GM23338 (cell line): ENCODE measurements around the gene MAPRE2. TPM values are rescaled to one million over a fixed set of nuclear protein-coding genes. Genes with fewer than 3 reads are reported as not detected.

Experiments
- ATAC-seq: fragments of 200-7000 bp; cut with Tn5 transposase; 3 replicates; pipeline ENCODE4 v1.9.1; 2020
- DNase-seq: peaks from one replicate; pipeline ENCODE4 v3.0.0-alpha.2; 2015; ENCODE audit warnings: low spot score
- H2AFZ ChIP-seq: fragments of 200-600 bp; sonication (generic); 2 replicates; pipeline ENCODE4 v1.8.0; 2016; ENCODE audit warnings: antibody characterized with exemption, mild to moderate bottlenecking, moderate library complexity
- H3F3A ChIP-seq: fragments of 200-600 bp; sonication (generic); replicated peaks from 2 replicates; pipeline ENCODE4 v1.8.0; 2017; ENCODE audit warnings: antibody characterized with exemption, mixed run types, low read depth
- H3K27ac ChIP-seq: fragments of 200-600 bp; sonication (generic); 2 replicates; pipeline ENCODE4 v1.6.1; 2016; ENCODE audit warnings: low read depth
- H3K27me3 ChIP-seq: fragments of 200-600 bp; sonication (generic); 2 replicates; pipeline ENCODE4 v1.8.0; 2016; ENCODE audit warnings: mild to moderate bottlenecking, mixed run types, moderate library complexity; ENCODE audit not compliant: insufficient read depth
- H3K36me3 ChIP-seq: fragments of 200-600 bp; sonication (generic); 2 replicates; pipeline ENCODE4 v1.8.0; 2016; ENCODE audit warnings: mild to moderate bottlenecking; ENCODE audit not compliant: insufficient read depth
- H3K4me1 ChIP-seq: fragments of 200-600 bp; sonication (generic); 2 replicates; pipeline ENCODE4 v1.8.0; 2016; ENCODE audit warnings: mild to moderate bottlenecking, moderate library complexity; ENCODE audit not compliant: insufficient read depth
- H3K4me2 ChIP-seq: fragments of 200-600 bp; sonication (generic); 2 replicates; pipeline ENCODE4 v1.7.1; 2017; ENCODE audit warnings: mixed run types
- H3K4me3 ChIP-seq: fragments of 200-600 bp; sonication (generic); 2 replicates; pipeline ENCODE4 v1.6.1; 2016; ENCODE audit warnings: mixed run types
- H3K79me2 ChIP-seq: fragments of 200-600 bp; sonication (generic); replicated peaks from 2 replicates; pipeline ENCODE4 v1.8.0; 2017; ENCODE audit warnings: mild to moderate bottlenecking; ENCODE audit not compliant: insufficient read depth
- H3K9me2 ChIP-seq: fragments of 200-600 bp; sonication (generic); 2 replicates; pipeline ENCODE4 v1.8.0; 2017; ENCODE audit not compliant: insufficient read depth
- H4K20me1 ChIP-seq: fragments of 200-600 bp; sonication (generic); replicated peaks from 2 replicates; pipeline ENCODE4 v1.8.0; 2017; ENCODE audit warnings: mild to moderate bottlenecking; ENCODE audit not compliant: insufficient read depth
- H3K27ac Mint-ChIP-seq: 2 replicates; pipeline ENCODE4 v1.8.0; 2020; ENCODE audit warnings: inconsistent platforms, mild to moderate bottlenecking, moderate library complexity, mixed read lengths
- H3K27me3 Mint-ChIP-seq: 3 replicates; pipeline ENCODE4 v1.8.0; 2022; ENCODE audit warnings: low read depth, mild to moderate bottlenecking, moderate library complexity, mixed read lengths, inconsistent platforms; ENCODE audit not compliant: insufficient read depth, poor library complexity
- H3K36me3 Mint-ChIP-seq: 3 replicates; pipeline ENCODE4 v1.8.0; 2021; ENCODE audit warnings: low read depth, mild to moderate bottlenecking, inconsistent platforms, moderate library complexity, mixed read lengths
- H3K4me1 Mint-ChIP-seq: 3 replicates; pipeline ENCODE4 v1.8.0; 2020; ENCODE audit warnings: mild to moderate bottlenecking, inconsistent platforms, mixed read lengths
- H3K4me3 Mint-ChIP-seq: 3 replicates; pipeline ENCODE4 v1.8.0; 2021; ENCODE audit warnings: moderate library complexity, mild to moderate bottlenecking, inconsistent platforms, mixed read lengths
- H3K9me3 Mint-ChIP-seq: 3 replicates; pipeline ENCODE4 v1.8.0; 2020; ENCODE audit warnings: moderate library complexity, mild to moderate bottlenecking, inconsistent platforms, mixed read lengths
- CREB1 ChIP-seq: fragments of 250-450 bp; sonication (Bioruptor Pico); IDR thresholded peaks from 2 replicates; pipeline ENCODE4 v1.5.0; 2020; ENCODE audit warnings: low read depth, mild to moderate bottlenecking, moderate library complexity
- EZH2 ChIP-seq: fragments of 200-600 bp; sonication (generic); IDR thresholded peaks from one replicate; pipeline ENCODE4 v1.8.0; 2017; ENCODE audit warnings: antibody characterized with exemption, mild to moderate bottlenecking, low read depth; ENCODE audit not compliant: unreplicated experiment
- EZH2phosphoT487 ChIP-seq: fragments of 200-600 bp; sonication (generic); IDR thresholded peaks from one replicate; pipeline ENCODE4 v1.8.1; 2018; ENCODE audit warnings: antibody characterized with exemption; ENCODE audit not compliant: unreplicated experiment
- JUNB ChIP-seq: IDR thresholded peaks from one replicate; pipeline ENCODE4 v1.6.1; 2016; ENCODE audit warnings: antibody characterized with exemption; ENCODE audit not compliant: unreplicated experiment
- NANOG ChIP-seq: IDR thresholded peaks from 2 replicates; pipeline ENCODE4 v1.6.1; 2016; ENCODE audit warnings: antibody characterized with exemption, borderline replicate concordance
- POLR2AphosphoS5 ChIP-seq: IDR thresholded peaks from 2 replicates; pipeline ENCODE4 v1.6.1; 2016; ENCODE audit warnings: antibody characterized with exemption, low read depth
- STAT1 ChIP-seq: IDR thresholded peaks from one replicate; pipeline ENCODE4 v1.6.1; 2016; ENCODE audit warnings: antibody characterized with exemption; ENCODE audit not compliant: unreplicated experiment
- ZNF114 ChIP-seq: fragments of 250-450 bp; sonication (Bioruptor Pico); IDR thresholded peaks from 2 replicates; pipeline ENCODE4 v1.5.0; 2020; ENCODE audit warnings: mild to moderate bottlenecking, moderate library complexity
- ZNF331 ChIP-seq: fragments of 250-450 bp; sonication (Bioruptor Pico); IDR thresholded peaks from 2 replicates; pipeline ENCODE4 v1.5.0; 2020; ENCODE audit warnings: low read depth, mild to moderate bottlenecking, moderate library complexity
- polyA plus RNA-seq: library from polyadenylated mRNA; unstranded; fragments of >200 nt; fragmentation: Nextera tagmentation; extraction: Ambion mirVana; gene quantifications from 2 replicates; pipeline ENCODE4 v1.2.1, GENCODE V29; 2016
- total RNA-seq: library from RNA; depleted of rRNA; stranded (reverse); fragments of >200 nt; shearing (Covaris generic); gene quantifications from 2 replicates; pipeline ENCODE4 v1.2.3, GENCODE V29; 2014
- TF ChIP-seq, protein P1 (sequence below): IDR thresholded peaks from 2 replicates; pipeline ENCODE4 v1.6.1; 2016; ENCODE audit warnings: antibody characterized with exemption
- TF ChIP-seq, protein P2 (sequence below), 2 experiments: fragments of 200-600 bp in 1 of 2; sonication (generic) in 1 of 2; conservative IDR thresholded peaks; 2 replicates each; pipeline versions ENCODE4 v1.5.1 to v1.6.1; 2016 to 2017; ENCODE audit warnings: antibody characterized with exemption in 2 of 2, low read depth in 2 of 2, mild to moderate bottlenecking in 2 of 2, moderate library complexity in 1 of 2
- TF ChIP-seq, protein P3 (sequence below): IDR thresholded peaks from one replicate; pipeline ENCODE4 v1.6.1; 2018; ENCODE audit warnings: antibody characterized with exemption; ENCODE audit not compliant: unreplicated experiment

Gene MAPRE2
- total and polyA plus RNA-seq, 2 experiments from 2014 or later: 17.8 to 40.4 TPM

DNA sequence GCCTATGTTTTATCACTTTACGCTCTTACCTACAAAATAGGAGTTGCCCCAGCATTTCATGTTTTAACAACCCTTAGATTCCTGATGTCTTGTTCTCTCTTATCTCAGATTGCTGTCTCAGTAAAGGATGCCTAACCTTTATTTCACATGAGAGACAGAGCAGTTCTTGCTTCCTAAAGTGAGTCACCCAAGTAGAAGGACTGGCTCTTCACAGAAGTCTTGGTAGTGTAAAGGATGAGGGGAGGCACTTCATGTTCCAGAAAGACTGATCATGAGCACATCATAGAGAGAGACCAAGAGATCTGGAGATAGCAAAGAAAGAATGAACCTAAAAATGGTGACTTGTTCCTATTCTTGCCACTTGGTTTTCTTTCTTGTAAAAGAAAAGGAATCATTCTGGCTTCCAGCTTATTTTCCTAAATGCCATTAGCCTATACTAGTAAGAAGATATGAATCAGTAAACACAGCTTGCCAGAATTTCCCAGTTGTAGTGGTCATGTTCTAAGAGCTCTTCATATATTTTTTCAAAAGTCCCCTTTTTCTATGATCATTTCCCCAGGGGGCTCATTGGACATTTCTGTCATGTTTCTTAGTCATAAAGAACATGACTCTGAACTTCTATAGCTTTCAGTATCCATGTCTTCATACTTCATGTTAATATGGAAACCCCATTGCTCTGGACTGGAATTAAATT, 54.9 kb downstream of the MAPRE2 start:
- H3F3A ChIP-seq: no peaks in the 10 kb centered on the region
- no peak overlapping the region for H3K4me2 ChIP-seq
- H3K36me3 ChIP-seq: no peaks in the 10 kb centered on the region; the same call in 1 of the 2 replicates
- no peak overlapping the region for H3K4me3 ChIP-seq
- TF ChIP-seq EZH2: no peak
- no peak for TF ChIP-seq STAT1
- TF ChIP-seq, protein P1, sequence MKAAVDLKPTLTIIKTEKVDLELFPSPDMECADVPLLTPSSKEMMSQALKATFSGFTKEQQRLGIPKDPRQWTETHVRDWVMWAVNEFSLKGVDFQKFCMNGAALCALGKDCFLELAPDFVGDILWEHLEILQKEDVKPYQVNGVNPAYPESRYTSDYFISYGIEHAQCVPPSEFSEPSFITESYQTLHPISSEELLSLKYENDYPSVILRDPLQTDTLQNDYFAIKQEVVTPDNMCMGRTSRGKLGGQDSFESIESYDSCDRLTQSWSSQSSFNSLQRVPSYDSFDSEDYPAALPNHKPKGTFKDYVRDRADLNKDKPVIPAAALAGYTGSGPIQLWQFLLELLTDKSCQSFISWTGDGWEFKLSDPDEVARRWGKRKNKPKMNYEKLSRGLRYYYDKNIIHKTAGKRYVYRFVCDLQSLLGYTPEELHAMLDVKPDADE: no peak
- no peak for TF ChIP-seq NANOG
- TF ChIP-seq JUNB: no peak
- no peak for TF ChIP-seq ZNF114 (CRISPR knock-in tag)
- TF ChIP-seq, protein P2, sequence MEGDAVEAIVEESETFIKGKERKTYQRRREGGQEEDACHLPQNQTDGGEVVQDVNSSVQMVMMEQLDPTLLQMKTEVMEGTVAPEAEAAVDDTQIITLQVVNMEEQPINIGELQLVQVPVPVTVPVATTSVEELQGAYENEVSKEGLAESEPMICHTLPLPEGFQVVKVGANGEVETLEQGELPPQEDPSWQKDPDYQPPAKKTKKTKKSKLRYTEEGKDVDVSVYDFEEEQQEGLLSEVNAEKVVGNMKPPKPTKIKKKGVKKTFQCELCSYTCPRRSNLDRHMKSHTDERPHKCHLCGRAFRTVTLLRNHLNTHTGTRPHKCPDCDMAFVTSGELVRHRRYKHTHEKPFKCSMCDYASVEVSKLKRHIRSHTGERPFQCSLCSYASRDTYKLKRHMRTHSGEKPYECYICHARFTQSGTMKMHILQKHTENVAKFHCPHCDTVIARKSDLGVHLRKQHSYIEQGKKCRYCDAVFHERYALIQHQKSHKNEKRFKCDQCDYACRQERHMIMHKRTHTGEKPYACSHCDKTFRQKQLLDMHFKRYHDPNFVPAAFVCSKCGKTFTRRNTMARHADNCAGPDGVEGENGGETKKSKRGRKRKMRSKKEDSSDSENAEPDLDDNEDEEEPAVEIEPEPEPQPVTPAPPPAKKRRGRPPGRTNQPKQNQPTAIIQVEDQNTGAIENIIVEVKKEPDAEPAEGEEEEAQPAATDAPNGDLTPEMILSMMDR (conservative IDR thresholded peaks at IDR 0.05; ENCODE audit: low read depth in 2 of 2): no peak
- TF ChIP-seq POLR2AphosphoS5: no peak
- TF ChIP-seq, protein P3, sequence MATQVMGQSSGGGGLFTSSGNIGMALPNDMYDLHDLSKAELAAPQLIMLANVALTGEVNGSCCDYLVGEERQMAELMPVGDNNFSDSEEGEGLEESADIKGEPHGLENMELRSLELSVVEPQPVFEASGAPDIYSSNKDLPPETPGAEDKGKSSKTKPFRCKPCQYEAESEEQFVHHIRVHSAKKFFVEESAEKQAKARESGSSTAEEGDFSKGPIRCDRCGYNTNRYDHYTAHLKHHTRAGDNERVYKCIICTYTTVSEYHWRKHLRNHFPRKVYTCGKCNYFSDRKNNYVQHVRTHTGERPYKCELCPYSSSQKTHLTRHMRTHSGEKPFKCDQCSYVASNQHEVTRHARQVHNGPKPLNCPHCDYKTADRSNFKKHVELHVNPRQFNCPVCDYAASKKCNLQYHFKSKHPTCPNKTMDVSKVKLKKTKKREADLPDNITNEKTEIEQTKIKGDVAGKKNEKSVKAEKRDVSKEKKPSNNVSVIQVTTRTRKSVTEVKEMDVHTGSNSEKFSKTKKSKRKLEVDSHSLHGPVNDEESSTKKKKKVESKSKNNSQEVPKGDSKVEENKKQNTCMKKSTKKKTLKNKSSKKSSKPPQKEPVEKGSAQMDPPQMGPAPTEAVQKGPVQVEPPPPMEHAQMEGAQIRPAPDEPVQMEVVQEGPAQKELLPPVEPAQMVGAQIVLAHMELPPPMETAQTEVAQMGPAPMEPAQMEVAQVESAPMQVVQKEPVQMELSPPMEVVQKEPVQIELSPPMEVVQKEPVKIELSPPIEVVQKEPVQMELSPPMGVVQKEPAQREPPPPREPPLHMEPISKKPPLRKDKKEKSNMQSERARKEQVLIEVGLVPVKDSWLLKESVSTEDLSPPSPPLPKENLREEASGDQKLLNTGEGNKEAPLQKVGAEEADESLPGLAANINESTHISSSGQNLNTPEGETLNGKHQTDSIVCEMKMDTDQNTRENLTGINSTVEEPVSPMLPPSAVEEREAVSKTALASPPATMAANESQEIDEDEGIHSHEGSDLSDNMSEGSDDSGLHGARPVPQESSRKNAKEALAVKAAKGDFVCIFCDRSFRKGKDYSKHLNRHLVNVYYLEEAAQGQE: no peak
- TF ChIP-seq EZH2phosphoT487: no peak
- no peak for TF ChIP-seq CREB1
- TF ChIP-seq ZNF331: no peak
- H3K4me1 Mint-ChIP-seq: no peaks in the 10 kb centered on the region
- H3K79me2 ChIP-seq: no peaks in the 10 kb centered on the region
- H3K4me3 Mint-ChIP-seq: no peak overlapping the region
- H3K27me3 ChIP-seq: no peaks in the 10 kb centered on the region
- ATAC-seq (no peak), DNase-seq (no peak)
- no peaks in the 10 kb centered on the region for H3K9me2 ChIP-seq
- no peaks in the 10 kb centered on the region for H3K27me3 Mint-ChIP-seq
- H4K20me1 ChIP-seq: no peaks in the 10 kb centered on the region; the same call in none of the 2 replicates
- H3K36me3 Mint-ChIP-seq: no peaks in the 10 kb centered on the region
- H3K27ac ChIP-seq: no peak overlapping the region
- H3K4me1 ChIP-seq: no peaks in the 10 kb centered on the region
- H3K27ac Mint-ChIP-seq: no peak overlapping the region
- H3K9me3 Mint-ChIP-seq: no peaks in the 10 kb centered on the region
- H2AFZ ChIP-seq: no peak overlapping the region
